Activated T-cell treated with anti-CD3 and anti-CD28 coated beads, Interleukin-2, amount 50 U/mL, for 24 hours (primary cell): ENCODE measurements around the gene KCNAB2.

Experiments used
- DNase-seq: peaks from one replicate; pipeline ENCODE4 v3.0.0-alpha.2; 2020
- H3K27ac Mint-ChIP-seq: 2 replicates; pipeline ENCODE4 v1.8.0; 2020; ENCODE audit warnings: mild to moderate bottlenecking, mixed read lengths
- H3K27me3 Mint-ChIP-seq: 2 replicates; pipeline ENCODE4 v1.8.0; 2020; ENCODE audit warnings: mixed read lengths
- H3K36me3 Mint-ChIP-seq: 2 replicates; pipeline ENCODE4 v1.8.0; 2020; ENCODE audit warnings: low read depth, mixed read lengths
- H3K4me1 Mint-ChIP-seq: 2 replicates; pipeline ENCODE4 v1.8.0; 2020; ENCODE audit warnings: low read depth, mixed read lengths
- H3K4me3 Mint-ChIP-seq: 2 replicates; pipeline ENCODE4 v1.8.0; 2020; ENCODE audit warnings: mild to moderate bottlenecking, moderate library complexity, mixed read lengths
- H3K9me3 Mint-ChIP-seq: 2 replicates; pipeline ENCODE4 v1.8.0; 2020; ENCODE audit warnings: mixed read lengths

KCNAB2 gene

DNA sequence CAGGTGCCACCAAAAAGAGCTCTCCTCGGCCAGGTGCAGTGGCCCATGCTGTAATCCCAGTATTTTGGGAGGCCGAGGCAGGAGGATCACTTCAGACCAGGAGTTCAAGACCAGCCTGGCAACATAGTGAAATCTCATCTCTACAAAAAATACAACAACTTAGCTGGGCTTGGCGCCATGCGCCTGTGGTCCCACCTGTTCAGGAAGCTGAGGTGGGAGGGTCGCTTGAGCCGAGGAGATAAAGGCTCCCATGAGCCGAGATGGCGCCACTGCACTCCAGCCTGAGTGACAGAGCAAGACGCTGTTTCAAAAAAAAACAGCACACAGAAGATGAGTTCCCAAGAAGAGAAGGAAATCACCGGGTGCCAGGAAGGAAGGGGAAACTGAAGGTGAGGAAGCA, 67.4 kb downstream of the KCNAB2 start:
- no peak overlapping the region for H3K27ac Mint-ChIP-seq
- H3K9me3 Mint-ChIP-seq: peaks cover 7% of the 10 kb centered on the region
- H3K4me3 Mint-ChIP-seq: no peak overlapping the region
- DNase-seq: no peak
- peaks cover 12% of the 10 kb centered on the region for H3K27me3 Mint-ChIP-seq
- peaks cover 2% of the 10 kb centered on the region for H3K4me1 Mint-ChIP-seq
- H3K36me3 Mint-ChIP-seq: no peaks in the 10 kb centered on the region

- no peak overlapping the region for H3K4me3 Mint-ChIP-seq
- H3K27me3 Mint-ChIP-seq: peaks cover 6% of the 10 kb centered on the region
- no peak for DNase-seq
- no peak overlapping the region for H3K27ac Mint-ChIP-seq
- peaks cover 2% of the 10 kb centered on the region for H3K4me1 Mint-ChIP-seq
- H3K36me3 Mint-ChIP-seq: no peaks in the 10 kb centered on the region
- H3K9me3 Mint-ChIP-seq: peaks cover 7% of the 10 kb centered on the region
Observed at GRCh38 chr1:6113745-6114144, 68.1 kb downstream of the KCNAB2 start.

DNA sequence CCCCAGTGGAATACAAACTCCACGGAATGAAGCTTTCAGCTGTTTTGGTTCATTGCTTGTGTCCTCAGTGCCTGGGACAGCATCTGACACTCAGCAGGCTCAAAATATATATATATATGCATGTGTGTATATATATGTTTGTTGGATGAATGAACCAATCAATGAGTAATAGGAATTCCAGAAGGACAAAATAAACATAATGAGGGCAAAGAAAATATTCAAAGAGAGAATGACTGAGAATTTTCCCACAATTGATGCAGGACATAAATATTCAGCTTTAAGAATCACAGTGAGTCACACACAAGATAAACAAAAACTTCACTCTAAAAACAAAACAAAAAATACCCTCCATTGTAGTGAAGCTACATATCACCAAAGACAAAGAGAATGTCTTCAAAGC, 70.4 kb downstream of the KCNAB2 start:
- H3K36me3 Mint-ChIP-seq: no peaks in the 10 kb centered on the region
- H3K4me1 Mint-ChIP-seq: peaks cover 2% of the 10 kb centered on the region
- no peak overlapping the region for H3K27ac Mint-ChIP-seq
- no peaks in the 10 kb centered on the region for H3K27me3 Mint-ChIP-seq
- no peak for DNase-seq
- no peak overlapping the region for H3K4me3 Mint-ChIP-seq
- H3K9me3 Mint-ChIP-seq: peaks cover 7% of the 10 kb centered on the region

DNA sequence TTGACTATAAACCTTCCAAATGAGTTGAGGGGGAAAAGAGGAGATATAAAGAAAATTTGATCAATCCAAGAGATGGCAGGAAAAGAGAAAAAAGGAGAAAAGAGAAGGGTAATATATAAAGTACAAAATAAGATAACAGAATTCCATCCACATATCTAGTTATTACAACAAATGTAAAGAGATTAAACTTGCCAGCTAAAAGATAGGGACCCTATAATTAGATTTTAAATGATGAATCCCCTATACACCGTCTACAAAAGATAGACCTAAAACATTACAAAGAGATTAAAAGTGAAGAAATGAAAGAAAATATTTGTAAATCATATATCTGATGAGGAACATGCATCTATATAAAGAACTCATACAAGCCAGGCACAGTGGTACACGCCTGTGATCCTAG, 71.4 kb downstream of the KCNAB2 start:
- no peak overlapping the region for H3K4me3 Mint-ChIP-seq
- no peaks in the 10 kb centered on the region for H3K36me3 Mint-ChIP-seq

GRCh38 chr1:6117624-6118023, 71.9 kb downstream of the KCNAB2 start:
- Mint-ChIP-seq H3K4me1 (peaks cover 2% of the 10 kb centered on the region), H3K27me3 (no peaks in the 10 kb centered on the region), H3K36me3 (no peaks in the 10 kb centered on the region), H3K27ac (no peak overlapping the region), H3K4me3 (no peak overlapping the region), H3K9me3 (peaks cover 7% of the 10 kb centered on the region)
- DNase-seq: no peak

More for the DNA sequence above, 71.4 kb downstream of the KCNAB2 start:
- H3K9me3 Mint-ChIP-seq: peaks cover 7% of the 10 kb centered on the region
- no peak for DNase-seq
- no peak overlapping the region for H3K27ac Mint-ChIP-seq
- H3K4me1 Mint-ChIP-seq: peaks cover 2% of the 10 kb centered on the region
- H3K27me3 Mint-ChIP-seq: no peaks in the 10 kb centered on the region

DNA sequence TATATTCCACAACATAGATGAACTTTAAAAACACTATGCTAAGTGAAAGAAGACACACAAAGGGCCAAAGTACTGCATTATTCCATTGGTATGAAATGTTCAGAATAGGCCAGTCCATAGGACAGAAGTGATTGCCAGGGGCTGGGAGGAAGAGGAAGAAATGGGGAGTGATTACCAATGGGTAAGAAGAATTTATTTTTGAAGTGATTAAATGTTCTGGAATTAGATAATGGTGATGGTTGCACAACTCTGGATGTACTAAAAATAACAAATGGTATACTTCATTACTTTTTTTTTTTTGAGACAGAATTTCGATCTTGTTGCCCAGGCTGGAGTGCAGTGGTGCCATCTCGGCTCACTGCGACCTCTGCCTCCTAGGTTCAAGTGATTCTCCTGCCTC, 72.7 kb downstream of the KCNAB2 start:
- H3K36me3 Mint-ChIP-seq: no peaks in the 10 kb centered on the region
- H3K27me3 Mint-ChIP-seq: no peaks in the 10 kb centered on the region
- no peak overlapping the region for H3K27ac Mint-ChIP-seq
- peaks cover 7% of the 10 kb centered on the region for H3K9me3 Mint-ChIP-seq
- peaks cover 2% of the 10 kb centered on the region for H3K4me1 Mint-ChIP-seq
- no peak overlapping the region for H3K4me3 Mint-ChIP-seq
- no peak for DNase-seq

- Mint-ChIP-seq H3K27ac (no peak overlapping the region), H3K9me3 (peaks cover 7% of the 10 kb centered on the region), H3K27me3 (peaks cover 4% of the 10 kb centered on the region), H3K4me3 (no peak overlapping the region), H3K4me1 (peaks cover 2% of the 10 kb centered on the region), H3K36me3 (no peaks in the 10 kb centered on the region)
- no peak for DNase-seq
Observed at GRCh38 chr1:6121021-6121421, 75.3 kb downstream of the KCNAB2 start.

DNA sequence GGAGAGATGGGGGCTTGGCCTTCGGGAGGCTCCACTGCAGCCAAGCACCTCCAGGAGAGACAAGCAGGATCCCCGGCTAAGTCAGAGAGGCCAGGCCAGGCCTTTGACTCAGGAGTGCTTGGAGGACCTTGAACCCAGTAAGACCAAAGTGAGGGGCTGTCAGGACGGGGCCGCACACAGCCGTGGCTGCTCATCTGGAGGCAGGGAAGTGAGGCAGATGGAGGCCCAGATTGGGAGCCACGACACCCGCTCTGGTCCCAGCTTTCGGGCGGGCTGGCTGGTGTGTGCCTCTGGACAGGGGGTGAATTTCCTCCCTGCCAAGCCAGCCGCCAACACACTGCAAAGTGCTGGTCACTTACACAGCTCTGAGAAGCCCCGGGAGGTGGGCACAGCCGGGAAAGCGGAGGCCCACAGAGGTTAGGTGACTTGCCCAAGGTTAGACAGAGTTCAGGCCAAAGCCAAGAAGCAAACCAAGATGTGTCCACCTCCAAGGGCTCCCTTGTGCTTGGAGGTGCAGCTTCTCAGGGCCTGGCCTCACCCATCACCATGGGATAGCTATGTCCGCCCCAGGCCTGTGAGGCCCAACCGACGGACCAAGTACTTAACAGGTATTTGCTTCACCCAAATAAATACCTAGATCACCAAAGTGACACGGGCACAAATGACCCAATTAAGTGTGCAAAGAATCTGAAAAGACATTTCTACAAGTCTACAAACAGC, 76.1 kb downstream of the KCNAB2 start:
- DNase-seq: no peak
- H3K36me3 Mint-ChIP-seq: no peaks in the 10 kb centered on the region
- no peak overlapping the region for H3K4me3 Mint-ChIP-seq
- H3K27ac Mint-ChIP-seq: no peak overlapping the region
- H3K27me3 Mint-ChIP-seq: peaks cover 8% of the 10 kb centered on the region
- H3K9me3 Mint-ChIP-seq: peaks cover 4% of the 10 kb centered on the region
- H3K4me1 Mint-ChIP-seq: no peaks in the 10 kb centered on the region

GRCh38 chr1:6123083-6123482, 77.4 kb downstream of the KCNAB2 start:
- peaks cover 3% of the 10 kb centered on the region for H3K4me1 Mint-ChIP-seq
- no peaks in the 10 kb centered on the region for H3K36me3 Mint-ChIP-seq
- no peak for DNase-seq
- no peaks in the 10 kb centered on the region for H3K9me3 Mint-ChIP-seq
- H3K27me3 Mint-ChIP-seq: peaks cover 9% of the 10 kb centered on the region
- H3K4me3 Mint-ChIP-seq: no peak overlapping the region
- H3K27ac Mint-ChIP-seq: no peak overlapping the region

DNA sequence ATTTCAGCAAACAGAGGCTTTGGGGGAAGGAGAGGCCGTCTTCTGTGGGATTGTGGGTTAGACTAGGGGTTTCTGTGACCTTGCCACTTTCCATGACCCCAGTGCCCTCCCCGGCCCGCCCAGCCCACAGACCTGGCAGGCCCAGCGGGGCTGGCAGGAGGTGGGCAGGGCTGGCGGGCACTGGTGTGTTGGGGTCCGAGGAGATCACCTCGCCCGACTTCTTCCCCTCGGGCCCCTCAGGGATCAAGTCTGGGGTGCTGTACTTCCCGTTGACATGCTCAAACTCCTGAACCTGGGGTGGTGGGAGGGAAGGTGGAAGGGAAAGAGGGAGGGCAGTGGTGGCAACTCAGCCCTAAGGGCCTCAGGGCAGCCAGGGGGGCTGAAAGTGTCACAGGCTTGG, 78.1 kb downstream of the KCNAB2 start:
- no peak overlapping the region for H3K27ac Mint-ChIP-seq
- no peak for DNase-seq
- H3K9me3 Mint-ChIP-seq: no peaks in the 10 kb centered on the region
- H3K4me3 Mint-ChIP-seq: no peak overlapping the region
- peaks cover 9% of the 10 kb centered on the region for H3K27me3 Mint-ChIP-seq
- peaks cover 3% of the 10 kb centered on the region for H3K4me1 Mint-ChIP-seq
- H3K36me3 Mint-ChIP-seq: no peaks in the 10 kb centered on the region

- Mint-ChIP-seq H3K4me1 (peaks cover 3% of the 10 kb centered on the region), H3K9me3 (no peaks in the 10 kb centered on the region), H3K27ac (no peak overlapping the region), H3K4me3 (no peak overlapping the region), H3K36me3 (no peaks in the 10 kb centered on the region), H3K27me3 (peaks cover 9% of the 10 kb centered on the region)
- DNase-seq: no peak
Observed at GRCh38 chr1:6124341-6124740, 78.7 kb downstream of the KCNAB2 start.

DNA sequence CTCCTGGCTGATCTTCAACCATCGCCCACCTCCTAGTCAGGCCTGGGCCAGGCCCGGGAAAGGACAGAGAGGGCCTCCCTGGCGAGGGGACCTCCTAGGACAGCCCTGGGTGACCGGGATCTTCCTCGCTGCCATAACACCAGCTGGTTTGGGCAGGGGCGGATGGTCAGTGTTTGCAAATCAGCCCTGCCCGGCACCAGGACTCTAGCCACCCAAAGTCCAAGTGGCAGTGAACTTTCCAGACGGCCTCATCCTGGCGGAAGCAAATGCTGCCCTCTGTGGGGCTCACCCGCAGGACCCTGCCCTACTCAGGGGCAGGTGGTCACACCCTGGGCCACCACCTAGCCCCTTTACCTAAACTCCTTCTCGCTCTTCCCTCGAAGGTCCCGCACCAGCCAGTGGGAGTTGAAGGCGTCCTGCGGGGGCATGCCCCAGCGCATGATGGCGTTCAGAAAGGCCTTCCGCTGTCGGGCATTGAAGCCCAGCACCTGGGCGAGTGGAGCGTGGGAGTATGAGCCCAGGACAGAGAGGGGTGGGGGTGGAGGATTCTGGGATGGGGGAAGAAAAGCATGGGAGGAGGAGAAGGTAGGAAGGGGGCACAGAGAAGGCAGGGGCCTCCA, 79.2 kb downstream of the KCNAB2 start:
- Mint-ChIP-seq H3K36me3 (no peaks in the 10 kb centered on the region), H3K4me1 (peaks cover 3% of the 10 kb centered on the region), H3K27me3 (peaks cover 9% of the 10 kb centered on the region), H3K4me3 (no peak overlapping the region), H3K27ac (no peak overlapping the region), H3K9me3 (no peaks in the 10 kb centered on the region)
- no peak for DNase-seq

GRCh38 chr1:6125366-6125765, 79.7 kb downstream of the KCNAB2 start:
- no peaks in the 10 kb centered on the region for H3K36me3 Mint-ChIP-seq
- DNase-seq: no peak
- H3K9me3 Mint-ChIP-seq: no peaks in the 10 kb centered on the region
- H3K4me1 Mint-ChIP-seq: peaks cover 3% of the 10 kb centered on the region
- H3K27me3 Mint-ChIP-seq: peaks cover 9% of the 10 kb centered on the region
- H3K27ac Mint-ChIP-seq: no peak overlapping the region
- no peak overlapping the region for H3K4me3 Mint-ChIP-seq

DNA sequence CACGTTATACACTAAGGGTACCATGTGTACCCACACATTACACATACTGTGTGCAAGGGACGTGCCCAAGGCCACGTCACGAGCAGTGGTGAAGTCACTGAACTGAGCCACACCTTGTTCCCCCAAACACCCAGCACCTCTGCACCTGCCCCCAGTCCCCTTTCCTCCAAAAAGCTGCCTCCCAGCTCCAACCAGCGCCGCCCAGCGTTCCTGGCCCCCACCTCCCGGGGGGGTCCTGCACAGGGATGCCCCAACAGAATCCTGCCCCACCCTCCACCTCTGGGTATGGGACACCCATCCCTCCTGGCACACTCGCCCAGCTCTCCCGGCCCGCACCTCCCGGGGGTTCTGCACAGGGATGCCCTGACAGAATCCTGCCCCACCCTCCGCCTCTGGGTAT, 80.3 kb downstream of the KCNAB2 start:
- peaks cover 3% of the 10 kb centered on the region for H3K4me1 Mint-ChIP-seq
- H3K27ac Mint-ChIP-seq: no peak overlapping the region
- H3K9me3 Mint-ChIP-seq: no peaks in the 10 kb centered on the region
- no peak for DNase-seq
- H3K36me3 Mint-ChIP-seq: no peaks in the 10 kb centered on the region
- no peak overlapping the region for H3K4me3 Mint-ChIP-seq
- peaks cover 9% of the 10 kb centered on the region for H3K27me3 Mint-ChIP-seq

DNA sequence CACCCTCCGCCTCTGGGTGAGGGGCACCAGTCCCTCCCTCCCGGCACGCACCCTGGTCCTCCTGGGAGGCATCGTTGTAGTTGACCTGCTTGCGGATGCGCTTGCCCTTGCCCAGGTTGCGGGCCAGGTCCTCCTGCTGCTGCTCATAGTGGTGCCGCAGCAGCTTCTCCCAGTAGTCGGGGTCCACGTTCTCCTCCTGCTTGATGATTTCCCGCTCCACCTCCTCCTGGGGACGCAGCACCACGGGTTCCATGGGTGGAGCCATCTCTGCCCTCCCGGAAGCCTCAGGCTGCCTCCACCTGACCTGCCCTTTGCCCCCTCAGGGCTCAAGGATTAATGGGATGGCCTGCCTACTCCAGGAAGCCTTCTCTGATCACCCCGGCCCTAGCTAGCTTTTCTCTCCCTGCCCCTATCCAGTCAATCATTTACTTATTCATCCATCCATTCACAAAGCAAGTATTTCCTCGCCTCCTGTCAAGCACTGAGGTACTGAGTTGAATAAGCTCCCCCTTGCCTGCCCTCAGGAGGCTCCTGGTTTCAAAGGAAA, 80.9 kb downstream of the KCNAB2 start:
- Mint-ChIP-seq H3K36me3 (no peaks in the 10 kb centered on the region), H3K27me3 (peaks cover 9% of the 10 kb centered on the region), H3K4me1 (peaks cover 3% of the 10 kb centered on the region), H3K4me3 (no peak overlapping the region), H3K27ac (no peak overlapping the region), H3K9me3 (no peaks in the 10 kb centered on the region)
- no peak for DNase-seq
